Stomach (tissue), 4 donors: ENCODE results near the gene GTF2I.
"Not testable (repeated sequence)": the region's sequence is repeated elsewhere in the genome, so short reads cannot be mapped to it uniquely, and the experiment has no call there.

Experiments used
- POLR2AphosphoS5 ChIP-seq, 3 donors: sonication (generic); formaldehyde crosslinking; IDR thresholded peaks; one replicate each; pipeline ENCODE4 v1.6.1; 2016; ENCODE audit warnings: antibody characterized with exemption in 3 of 3
- TF ChIP-seq, protein P1 (sequence below), 7 experiments: fragments of 450-650 bp in 4 of 7; fragments of 200-600 bp in 3 of 7; sonication (generic) in 3 of 7; IDR thresholded peaks; one replicate each; pipeline ENCODE4 v1.5.1; 2016 to 2019; ENCODE audit warnings: antibody characterized with exemption in 7 of 7, control low read depth in 2 of 7, mild to moderate bottlenecking in 1 of 7

DNA sequence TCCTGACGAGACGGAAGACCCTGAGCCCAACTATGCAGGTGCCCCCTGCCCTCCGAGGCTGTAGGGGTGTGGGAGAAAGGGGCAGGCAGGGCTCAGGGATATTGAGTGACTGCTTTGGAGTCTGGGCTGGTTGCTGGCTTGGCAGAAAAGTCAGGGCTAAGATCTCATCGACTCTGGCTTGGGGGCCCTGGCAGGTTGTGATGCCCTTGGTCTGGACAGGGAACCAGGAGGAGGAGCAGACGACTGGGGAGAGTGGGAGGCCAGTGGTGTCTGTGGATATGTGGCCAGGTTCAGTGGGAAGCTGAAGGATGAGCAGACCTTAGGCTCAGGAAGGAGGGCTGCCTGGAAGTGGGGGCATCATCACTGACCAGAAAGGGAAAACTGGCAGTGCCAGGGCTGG lies 126.1 kb downstream of the GTF2I start:
- TF ChIP-seq, protein P1, sequence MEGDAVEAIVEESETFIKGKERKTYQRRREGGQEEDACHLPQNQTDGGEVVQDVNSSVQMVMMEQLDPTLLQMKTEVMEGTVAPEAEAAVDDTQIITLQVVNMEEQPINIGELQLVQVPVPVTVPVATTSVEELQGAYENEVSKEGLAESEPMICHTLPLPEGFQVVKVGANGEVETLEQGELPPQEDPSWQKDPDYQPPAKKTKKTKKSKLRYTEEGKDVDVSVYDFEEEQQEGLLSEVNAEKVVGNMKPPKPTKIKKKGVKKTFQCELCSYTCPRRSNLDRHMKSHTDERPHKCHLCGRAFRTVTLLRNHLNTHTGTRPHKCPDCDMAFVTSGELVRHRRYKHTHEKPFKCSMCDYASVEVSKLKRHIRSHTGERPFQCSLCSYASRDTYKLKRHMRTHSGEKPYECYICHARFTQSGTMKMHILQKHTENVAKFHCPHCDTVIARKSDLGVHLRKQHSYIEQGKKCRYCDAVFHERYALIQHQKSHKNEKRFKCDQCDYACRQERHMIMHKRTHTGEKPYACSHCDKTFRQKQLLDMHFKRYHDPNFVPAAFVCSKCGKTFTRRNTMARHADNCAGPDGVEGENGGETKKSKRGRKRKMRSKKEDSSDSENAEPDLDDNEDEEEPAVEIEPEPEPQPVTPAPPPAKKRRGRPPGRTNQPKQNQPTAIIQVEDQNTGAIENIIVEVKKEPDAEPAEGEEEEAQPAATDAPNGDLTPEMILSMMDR (IDR thresholded peaks at IDR 0.05) = not testable (repeated sequence)
- TF ChIP-seq POLR2AphosphoS5 (IDR thresholded peaks at IDR 0.05) = not testable (repeated sequence)
